MM.1S (cell line): Measurements from ENCODE around the gene SCFD2.

Experiments
- EZH2 ChIP-seq: fragments of 300-600 bp; sonication (generic); optimal IDR thresholded peaks from 2 replicates; pipeline ENCODE3; 2017; ENCODE audit warnings: low read depth, mild to moderate bottlenecking, antibody characterized with exemption, low read length, mixed read lengths
- EZH2phosphoT487 ChIP-seq: fragments of 300-600 bp; sonication (generic); IDR thresholded peaks from 2 replicates; pipeline ENCODE4 v1.6.1; 2018; ENCODE audit warnings: antibody characterized with exemption, low read length
- TF ChIP-seq, protein P1 (sequence below): fragments of 300-600 bp; sonication (generic); IDR thresholded peaks from 2 replicates; pipeline ENCODE4 v1.5.1; 2016; ENCODE audit warnings: antibody characterized with exemption, low read length, mixed read lengths

DNA sequence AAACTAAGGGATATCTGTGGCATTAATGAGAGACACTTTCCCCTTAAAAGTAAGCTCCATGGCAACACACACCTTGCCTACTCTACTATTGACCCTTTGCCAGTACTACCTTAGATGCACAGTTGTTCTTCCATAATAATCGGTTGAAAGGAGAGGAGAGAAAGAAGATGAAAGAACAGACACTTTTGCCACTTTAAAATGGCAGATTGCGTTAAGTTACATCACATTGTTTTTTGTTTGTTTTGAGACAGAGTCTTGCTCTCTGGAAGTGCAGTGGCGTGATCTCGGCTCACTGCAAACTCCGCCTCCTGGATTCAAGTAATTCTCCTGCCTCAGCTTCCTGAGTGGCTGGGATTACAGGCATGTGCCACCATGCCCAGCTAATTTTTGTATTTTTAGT, 239.8 kb downstream of the SCFD2 start:
- TF ChIP-seq EZH2 = no peak
- TF ChIP-seq, protein P1, sequence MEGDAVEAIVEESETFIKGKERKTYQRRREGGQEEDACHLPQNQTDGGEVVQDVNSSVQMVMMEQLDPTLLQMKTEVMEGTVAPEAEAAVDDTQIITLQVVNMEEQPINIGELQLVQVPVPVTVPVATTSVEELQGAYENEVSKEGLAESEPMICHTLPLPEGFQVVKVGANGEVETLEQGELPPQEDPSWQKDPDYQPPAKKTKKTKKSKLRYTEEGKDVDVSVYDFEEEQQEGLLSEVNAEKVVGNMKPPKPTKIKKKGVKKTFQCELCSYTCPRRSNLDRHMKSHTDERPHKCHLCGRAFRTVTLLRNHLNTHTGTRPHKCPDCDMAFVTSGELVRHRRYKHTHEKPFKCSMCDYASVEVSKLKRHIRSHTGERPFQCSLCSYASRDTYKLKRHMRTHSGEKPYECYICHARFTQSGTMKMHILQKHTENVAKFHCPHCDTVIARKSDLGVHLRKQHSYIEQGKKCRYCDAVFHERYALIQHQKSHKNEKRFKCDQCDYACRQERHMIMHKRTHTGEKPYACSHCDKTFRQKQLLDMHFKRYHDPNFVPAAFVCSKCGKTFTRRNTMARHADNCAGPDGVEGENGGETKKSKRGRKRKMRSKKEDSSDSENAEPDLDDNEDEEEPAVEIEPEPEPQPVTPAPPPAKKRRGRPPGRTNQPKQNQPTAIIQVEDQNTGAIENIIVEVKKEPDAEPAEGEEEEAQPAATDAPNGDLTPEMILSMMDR = no peak
- TF ChIP-seq EZH2phosphoT487 = no peak
